ENCODE data around the gene F10. TPM values are rescaled to one million over a fixed set of nuclear protein-coding genes. Genes with fewer than 3 reads are reported as not detected.
A peak's percentile ranks its signal among the peaks of the same experiment; 100 is the strongest.

Gene F10
- total RNA-seq, 1 experiment from 2014 or later, result not detected

DNA sequence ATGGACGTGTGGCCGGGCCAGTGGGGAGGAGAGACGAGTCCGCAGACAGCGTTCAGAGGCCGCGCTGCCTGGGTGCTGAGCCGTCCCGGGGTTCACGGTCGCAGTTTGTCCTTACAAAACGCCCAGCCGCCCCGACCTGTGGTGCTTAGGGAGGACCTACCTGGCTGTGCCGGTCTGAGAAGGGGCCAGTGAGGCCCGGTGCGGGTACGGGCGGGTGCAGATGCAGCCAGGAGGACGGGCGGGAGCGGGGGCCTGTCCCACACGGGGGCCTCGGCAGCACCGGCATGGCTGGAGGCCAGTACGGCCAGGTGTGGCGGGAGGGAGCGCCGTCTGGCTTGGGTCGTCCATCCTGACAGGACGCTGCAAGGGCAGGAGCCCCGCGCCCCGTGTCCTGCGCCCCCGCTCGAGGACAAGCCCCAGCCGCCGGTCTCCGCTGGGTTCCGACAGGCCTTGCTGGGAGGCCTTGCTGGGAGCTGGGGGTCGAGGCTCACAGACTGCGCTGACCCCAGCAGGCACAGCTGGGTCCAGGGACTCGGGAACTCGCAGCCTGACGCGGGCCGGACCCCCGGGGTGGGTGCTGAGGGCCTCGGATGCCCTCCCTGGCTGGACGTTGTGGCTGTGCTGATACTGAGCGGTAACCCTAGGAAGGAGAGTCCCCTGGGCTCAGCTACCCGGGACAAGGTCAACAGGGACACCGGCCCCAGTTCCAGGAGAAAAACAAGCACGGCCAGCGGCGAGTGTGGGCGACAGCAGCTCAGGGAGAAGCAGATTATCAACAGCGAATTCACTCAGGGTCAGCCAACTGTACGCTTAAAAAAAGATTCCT, 30.6 kb downstream of the F10 start:
- H3K79me2 ChIP-seq (ENCODE audit: low read depth), result no peaks in the 10 kb centered on the region
- no peaks in the 10 kb centered on the region for H3K9me2 ChIP-seq (ENCODE audit: insufficient read depth)
- BruUV-seq (replicated peaks), result TSS peak; percentile 98
- peak in 1 of 2 experiments; percentile 13 for DNase-seq
- H3K36me3 ChIP-seq (ENCODE audit: low read depth), result no peaks in the 10 kb centered on the region
- peak overlapping the region; percentile 99 for H3K4me2 ChIP-seq
- H3K4me1 ChIP-seq (replicated peaks; ENCODE audit: insufficient read depth), result peaks cover 6% of the 10 kb centered on the region; the same call in 1 of the 2 replicates
- peaks cover 32% of the 10 kb centered on the region for H3K27me3 ChIP-seq (ENCODE audit: insufficient read depth, low read depth)
- POLR2A ChIA-PET (ENCODE audit: unreplicated experiment), result no interaction called here
- TF ChIP-seq CTCF (conservative IDR thresholded peaks at IDR 0.05), result no peak
- no peak for TF ChIP-seq EZH2 (IDR thresholded peaks at IDR 0.05; ENCODE audit: low read depth)
- H2AFZ ChIP-seq, result peak overlapping the region; percentile 94
- H3K27ac ChIP-seq, result peak overlapping the region; percentile 28; the same call in 1 of the 2 replicates
- no peaks in the 10 kb centered on the region for H4K20me1 ChIP-seq (ENCODE audit: insufficient read depth)
- intact Hi-C loops (cut with micrococcal nuclease; ENCODE audit: unreplicated experiment), result no loop called here
- no peaks in the 10 kb centered on the region for H3K9me3 ChIP-seq (ENCODE audit: insufficient read depth, low read depth)
- CTCF ChIA-PET, result no interaction called here
- H3K4me3 ChIP-seq, result peak overlapping the region; percentile 73
- H3F3A ChIP-seq (ENCODE audit: insufficient read depth, low read depth), result peaks cover 8% of the 10 kb centered on the region; the same call in 1 of the 2 replicates

- Histone ChIP-seq H3K79me2 (ENCODE audit: low read depth) (no peaks in the 10 kb centered on the region), H3K9me2 (ENCODE audit: insufficient read depth) (no peaks in the 10 kb centered on the region), H3K9me3 (ENCODE audit: insufficient read depth, low read depth) (no peaks in the 10 kb centered on the region), H3K4me2 (peak overlapping the region; percentile 99), H2AFZ (peak overlapping the region; percentile 94), H3K4me1 (replicated peaks; ENCODE audit: insufficient read depth) (peaks cover 6% of the 10 kb centered on the region; the same call in 1 of the 2 replicates), H3K27me3 (ENCODE audit: insufficient read depth, low read depth) (peaks cover 32% of the 10 kb centered on the region), H3F3A (ENCODE audit: insufficient read depth, low read depth) (peaks cover 8% of the 10 kb centered on the region; the same call in 1 of the 2 replicates), H3K27ac (peak overlapping the region; percentile 28; the same call in 1 of the 2 replicates), H3K4me3 (peak overlapping the region; percentile 73), H4K20me1 (ENCODE audit: insufficient read depth) (no peaks in the 10 kb centered on the region), H3K36me3 (ENCODE audit: low read depth) (no peaks in the 10 kb centered on the region)
- CTCF ChIA-PET, result no interaction called here
- no TSS peak for BruUV-seq (replicated peaks)
- intact Hi-C loops (cut with micrococcal nuclease; ENCODE audit: unreplicated experiment), result no loop called here
- peak; percentile 55 for DNase-seq
- no peak for TF ChIP-seq CTCF (conservative IDR thresholded peaks at IDR 0.05)
- TF ChIP-seq EZH2 (IDR thresholded peaks at IDR 0.05; ENCODE audit: low read depth), result no peak
- POLR2A ChIA-PET (ENCODE audit: unreplicated experiment), result no interaction called here
These were observed 31.5 kb downstream of the F10 start for GRCh38 chr13:113153810-113154748.

- Histone ChIP-seq H3K4me2 (no peak overlapping the region), H3F3A (ENCODE audit: insufficient read depth, low read depth) (peaks cover 8% of the 10 kb centered on the region; the same call in 1 of the 2 replicates), H3K4me3 (no peak overlapping the region), H3K27ac (no peak overlapping the region), H3K27me3 (ENCODE audit: insufficient read depth, low read depth) (peaks cover 31% of the 10 kb centered on the region), H4K20me1 (ENCODE audit: insufficient read depth) (no peaks in the 10 kb centered on the region), H2AFZ (no peak overlapping the region), H3K4me1 (replicated peaks; ENCODE audit: insufficient read depth) (peaks cover 6% of the 10 kb centered on the region; the same call in 1 of the 2 replicates), H3K36me3 (ENCODE audit: low read depth) (no peaks in the 10 kb centered on the region), H3K9me3 (ENCODE audit: insufficient read depth, low read depth) (no peaks in the 10 kb centered on the region), H3K9me2 (ENCODE audit: insufficient read depth) (no peaks in the 10 kb centered on the region), H3K79me2 (ENCODE audit: low read depth) (no peaks in the 10 kb centered on the region)
- ChIA-PET CTCF (no interaction called here), POLR2A (ENCODE audit: unreplicated experiment) (no interaction called here)
- BruUV-seq (replicated peaks), result no TSS peak
- intact Hi-C loops (cut with micrococcal nuclease; ENCODE audit: unreplicated experiment), result no loop called here
- TF ChIP-seq EZH2 (IDR thresholded peaks at IDR 0.05; ENCODE audit: low read depth) (no peak), CTCF (conservative IDR thresholded peaks at IDR 0.05) (no peak)
- no peak for DNase-seq
These were observed 32.6 kb downstream of the F10 start for GRCh38 chr13:113155201-113155600.

All from PC-9 (cell line).